ENCODE data around the gene USP11. TPM values are rescaled to one million over a fixed set of nuclear protein-coding genes. Genes with fewer than 3 reads are reported as not detected.
A peak's percentile ranks its signal among the peaks of the same experiment; 100 is the strongest.

Gene USP11
- total RNA-seq, 4 donors from 2014 or later: 23.3 to 44.1 (median 38.2) TPM

DNA sequence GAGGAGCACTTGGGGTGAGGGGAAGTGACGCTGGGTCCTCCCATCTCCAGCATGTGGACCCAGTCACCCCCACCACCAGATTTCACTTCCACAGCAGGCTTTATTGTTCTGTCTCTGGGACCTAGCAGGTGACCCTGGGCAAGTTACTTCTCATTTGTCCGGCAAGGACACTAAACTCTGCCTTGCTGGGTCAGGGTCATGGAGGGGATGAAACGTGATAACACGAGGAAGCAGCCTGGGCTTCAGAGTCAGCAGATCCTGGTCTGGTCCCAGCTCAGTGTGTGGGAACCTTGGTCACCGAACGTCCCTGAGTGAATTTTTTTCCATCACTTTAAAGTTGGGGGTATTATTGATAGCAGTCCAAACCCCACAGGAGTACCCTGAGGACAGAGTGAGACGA, 35.3 kb upstream of the USP11 start:
- Histone ChIP-seq H3K27me3 (no peaks in the 10 kb centered on the region), H3K4me3 (peak overlapping the region in 2 of 4 donors; percentile 5 to 15), H3K9me3 (no peaks in the 10 kb centered on the region), H3K36me3 (peaks cover 13 to 48% (median 42%) of the 10 kb centered on the region in 4 donors), H3K27ac (replicated peaks in 1 of 4) (peak overlapping the region; percentile 4 to 77 (median 32)), H3K4me1 (peaks cover 48 to 72% (median 63%) of the 10 kb centered on the region in 4 donors)
- 55% methylated on average over 7 of the region's 7 CpGs for WGBS
- intact Hi-C loops (cut with DNase I): loop anchor here (10.0 kb wide), 1 partner anchor 827 kb away; no protein-coding TSS in a partner anchor
- TF ChIP-seq POLR2AphosphoS5 (IDR thresholded peaks at IDR 0.05) (no peak), EP300 (IDR thresholded peaks at IDR 0.05) (no peak), POLR2A (IDR thresholded peaks at IDR 0.05; ENCODE audit: low read depth) (no peak)
- TF ChIP-seq, protein P1, sequence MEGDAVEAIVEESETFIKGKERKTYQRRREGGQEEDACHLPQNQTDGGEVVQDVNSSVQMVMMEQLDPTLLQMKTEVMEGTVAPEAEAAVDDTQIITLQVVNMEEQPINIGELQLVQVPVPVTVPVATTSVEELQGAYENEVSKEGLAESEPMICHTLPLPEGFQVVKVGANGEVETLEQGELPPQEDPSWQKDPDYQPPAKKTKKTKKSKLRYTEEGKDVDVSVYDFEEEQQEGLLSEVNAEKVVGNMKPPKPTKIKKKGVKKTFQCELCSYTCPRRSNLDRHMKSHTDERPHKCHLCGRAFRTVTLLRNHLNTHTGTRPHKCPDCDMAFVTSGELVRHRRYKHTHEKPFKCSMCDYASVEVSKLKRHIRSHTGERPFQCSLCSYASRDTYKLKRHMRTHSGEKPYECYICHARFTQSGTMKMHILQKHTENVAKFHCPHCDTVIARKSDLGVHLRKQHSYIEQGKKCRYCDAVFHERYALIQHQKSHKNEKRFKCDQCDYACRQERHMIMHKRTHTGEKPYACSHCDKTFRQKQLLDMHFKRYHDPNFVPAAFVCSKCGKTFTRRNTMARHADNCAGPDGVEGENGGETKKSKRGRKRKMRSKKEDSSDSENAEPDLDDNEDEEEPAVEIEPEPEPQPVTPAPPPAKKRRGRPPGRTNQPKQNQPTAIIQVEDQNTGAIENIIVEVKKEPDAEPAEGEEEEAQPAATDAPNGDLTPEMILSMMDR (IDR thresholded peaks at IDR 0.05): no peak
- DNase-seq (ENCODE audit: extremely low spot score): no peak

- TF ChIP-seq, protein P1 (IDR thresholded peaks at IDR 0.05): no peak
- no peak for TF ChIP-seq POLR2AphosphoS5 (IDR thresholded peaks at IDR 0.05)
- TF ChIP-seq POLR2A (IDR thresholded peaks at IDR 0.05; ENCODE audit: low read depth): no peak
- TF ChIP-seq EP300 (IDR thresholded peaks at IDR 0.05): no peak
- no peaks in the 10 kb centered on the region for H3K9me3 ChIP-seq
- peaks cover 18 to 55% (median 48%) of the 10 kb centered on the region in 4 donors for H3K36me3 ChIP-seq
- H3K4me1 ChIP-seq: peaks cover 43 to 68% (median 61%) of the 10 kb centered on the region in 4 donors
- H3K4me3 ChIP-seq: peak overlapping the region in 3 of 4 donors; percentile 5 to 15 (median 14)
- 82% methylated on average over 9 of the region's 10 CpGs for WGBS
- no peak for DNase-seq (ENCODE audit: extremely low spot score)
- intact Hi-C loops (cut with DNase I): loop anchor here (10.0 kb wide), 1 partner anchor 827 kb away; no protein-coding TSS in a partner anchor
- peak overlapping the region; percentile 48 to 77 (median 58) for H3K27ac ChIP-seq (replicated peaks in 1 of 4)
- no peaks in the 10 kb centered on the region for H3K27me3 ChIP-seq
Observed at GRCh38 chrX:47198026-47198686, 34.7 kb upstream of the USP11 start.

DNA sequence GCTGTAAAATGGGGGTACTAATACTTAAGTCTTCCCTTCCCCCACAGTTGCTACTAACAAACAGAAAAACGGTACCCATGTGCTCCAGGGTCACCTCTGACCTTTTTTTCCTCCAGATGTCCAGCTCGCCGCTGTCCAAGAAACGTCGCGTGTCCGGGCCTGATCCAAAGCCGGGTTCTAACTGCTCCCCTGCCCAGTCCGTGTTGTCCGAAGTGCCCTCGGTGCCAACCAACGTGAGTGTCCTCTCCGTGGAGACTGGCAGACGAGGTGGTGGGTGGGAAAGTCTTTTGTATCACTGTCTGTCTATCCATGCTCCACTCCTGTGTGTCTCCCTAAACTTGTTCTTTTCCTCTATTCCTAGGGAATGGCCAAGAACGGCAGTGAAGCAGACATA, 34.1 kb upstream of the USP11 start:
- no peaks in the 10 kb centered on the region for H3K27me3 ChIP-seq
- TF ChIP-seq EP300 (IDR thresholded peaks at IDR 0.05) (no peak), POLR2AphosphoS5 (IDR thresholded peaks at IDR 0.05) (no peak), POLR2A (IDR thresholded peaks at IDR 0.05; ENCODE audit: low read depth) (no peak)
- TF ChIP-seq, protein P1 (IDR thresholded peaks at IDR 0.05): no peak
- peak overlapping the region; percentile 48 to 77 (median 58) for H3K27ac ChIP-seq (replicated peaks in 1 of 4)
- H3K36me3 ChIP-seq: peaks cover 18 to 60% (median 54%) of the 10 kb centered on the region in 4 donors
- peaks cover 41 to 65% (median 60%) of the 10 kb centered on the region in 4 donors for H3K4me1 ChIP-seq
- intact Hi-C loops (cut with DNase I): loop anchor here (10.0 kb wide), 1 partner anchor 826 kb away; no protein-coding TSS in a partner anchor
- no peak overlapping the region for H3K4me3 ChIP-seq
- no peaks in the 10 kb centered on the region for H3K9me3 ChIP-seq
- no peak for DNase-seq (ENCODE audit: extremely low spot score)
- 84% methylated on average over 15 of the region's 15 CpGs for WGBS

- Histone ChIP-seq H3K27ac (replicated peaks in 1 of 4) (peak overlapping the region; percentile 51 to 77 (median 60)), H3K9me3 (no peaks in the 10 kb centered on the region), H3K36me3 (peaks cover 20 to 66% (median 58%) of the 10 kb centered on the region in 4 donors), H3K4me1 (peaks cover 41 to 63% (median 60%) of the 10 kb centered on the region in 4 donors), H3K27me3 (no peaks in the 10 kb centered on the region), H3K4me3 (no peak overlapping the region)
- 89% methylated on average over 9 of the region's 10 CpGs for WGBS
- TF ChIP-seq POLR2A (IDR thresholded peaks at IDR 0.05; ENCODE audit: low read depth): no peak
- TF ChIP-seq, protein P1 (IDR thresholded peaks at IDR 0.05): no peak
- DNase-seq (ENCODE audit: extremely low spot score): no peak
- intact Hi-C loops (cut with DNase I): loop anchor here (10.0 kb wide), 1 partner anchor 826 kb away; no protein-coding TSS in a partner anchor
Observed at GRCh38 chrX:47199286-47199685, 33.5 kb upstream of the USP11 start.
